Fibroblast of lung (primary cell): ENCODE measurements around the gene WWTR1. TPM values are rescaled to one million over a fixed set of nuclear protein-coding genes. Genes with fewer than 3 reads are reported as not detected.

Source experiments
- DNase-seq, 2 donors: peaks; one replicate each; pipeline versions ENCODE4 v3.0.0 to v3.0.0-alpha.2; 2010; ENCODE audit warnings: low read depth in 2 of 2
- H2AFZ ChIP-seq: 2 replicates; pipeline ENCODE4 v1.5.1; 2012; ENCODE audit warnings: low read length, control low read depth, inconsistent platforms
- H3K27ac ChIP-seq: 2 replicates; pipeline ENCODE4 v1.5.1; 2011; ENCODE audit warnings: low read length, control low read depth; ENCODE audit not compliant: insufficient read depth
- H3K27me3 ChIP-seq: 2 replicates; pipeline ENCODE4 v1.5.1; 2011; ENCODE audit warnings: mild to moderate bottlenecking, low read length; ENCODE audit not compliant: control insufficient read depth, insufficient read depth
- H3K36me3 ChIP-seq: 2 replicates; pipeline ENCODE4 v1.5.1; 2011; ENCODE audit warnings: low read length; ENCODE audit not compliant: control insufficient read depth, insufficient read depth
- H3K4me1 ChIP-seq: 2 replicates; pipeline ENCODE4 v1.5.1; 2011; ENCODE audit warnings: low read length; ENCODE audit not compliant: control insufficient read depth, insufficient read depth; ENCODE audit errors: extremely low read depth
- H3K4me2 ChIP-seq: 2 replicates; pipeline ENCODE4 v1.5.1; 2011; ENCODE audit warnings: low read length, control low read depth; ENCODE audit not compliant: insufficient read depth; ENCODE audit errors: extremely low read depth
- H3K4me3 ChIP-seq, 4 experiments: fragments of 200-600 bp in 1 of 4; sonication (generic) in 1 of 4; replicated peaks in 1 of 4; 2 replicates each; pipeline ENCODE4 v1.5.1; 2011 to 2016; ENCODE audit warnings: low read length in 4 of 4, low read depth in 3 of 4, mild to moderate bottlenecking in 3 of 4, control low read depth in 2 of 4, inconsistent platforms in 1 of 4, mixed read lengths in 1 of 4; ENCODE audit not compliant: insufficient read depth in 1 of 4; ENCODE audit errors: control extremely low read depth in 1 of 4
- H3K79me2 ChIP-seq: 2 replicates; pipeline ENCODE4 v1.5.1; 2012; ENCODE audit warnings: mild to moderate bottlenecking, low read length, inconsistent platforms; ENCODE audit not compliant: control insufficient read depth, insufficient read depth
- H3K9ac ChIP-seq: 2 replicates; pipeline ENCODE4 v1.5.1; 2011; ENCODE audit warnings: mild to moderate bottlenecking, low read length, control low read depth; ENCODE audit not compliant: insufficient read depth
- H3K9me3 ChIP-seq: 2 replicates; pipeline ENCODE4 v1.5.1; 2012; ENCODE audit warnings: low read depth, low read length; ENCODE audit not compliant: control insufficient read depth, insufficient read depth
- H4K20me1 ChIP-seq: 2 replicates; pipeline ENCODE4 v1.5.1; 2011; ENCODE audit warnings: low read length; ENCODE audit not compliant: control insufficient read depth, insufficient read depth; ENCODE audit errors: extremely low read depth
- EZH2 ChIP-seq: IDR thresholded peaks from 2 replicates; pipeline ENCODE4 v1.5.1; 2012; ENCODE audit warnings: low read length, control low read depth, mild to moderate bottlenecking; ENCODE audit errors: missing control alignments
- polyA plus RNA-seq, 2 donors: library from polyadenylated mRNA; depleted of rRNA in 1 of 2; stranded (reverse) in 1 of 2; unstranded in 1 of 2; fragments of >200 nt; gene quantifications; 2 replicates each; pipeline ENCODE4 v1.2.1, GENCODE V29; 2011 to 2012; ENCODE audit warnings: missing spikeins in 1 of 2
- total RNA-seq: library from RNA; depleted of rRNA; stranded (reverse); fragments of >200 nt; gene quantifications from 2 replicates; pipeline ENCODE4 v1.2.1, GENCODE V29; 2014
- TF ChIP-seq, protein P1 (sequence below), 2 donors: IDR thresholded peaks in 1 of 2; conservative IDR thresholded peaks in 1 of 2; 1 replicate in 1 of 2; 2 replicates in 1 of 2; pipeline ENCODE4 v1.5.1; 2011 to 2012; ENCODE audit warnings: low read length in 2 of 2, control low read depth in 1 of 2, inconsistent platforms in 1 of 2, low read depth in 1 of 2, mild to moderate bottlenecking in 1 of 2

WWTR1 gene
- total and polyA plus RNA-seq, 2 donors (not counting 1 experiment from before 2014, with no cell fraction given), result 13.7 to 71.5 TPM

DNA sequence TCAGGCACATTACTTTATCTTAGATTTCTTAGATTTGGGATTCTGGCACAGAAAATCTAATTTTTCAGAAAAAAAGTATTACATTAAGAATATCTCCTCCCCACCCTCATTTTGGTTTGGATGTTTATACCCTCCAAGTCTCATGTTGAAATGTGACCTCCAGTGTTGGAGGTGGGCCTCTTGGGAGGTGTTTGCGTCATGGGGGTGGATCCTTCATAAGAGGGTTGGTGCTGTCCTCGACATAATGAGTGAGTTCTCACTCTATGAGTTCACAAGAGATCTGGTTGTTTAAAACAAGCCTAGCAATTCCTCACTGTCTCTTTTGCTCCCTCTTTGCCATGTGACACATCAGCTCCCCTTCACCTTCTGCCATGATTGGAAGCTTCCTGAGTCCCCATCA, 45.6 kb upstream of the WWTR1 start:
- no peaks in the 10 kb centered on the region for H4K20me1 ChIP-seq
- TF ChIP-seq, protein P1, sequence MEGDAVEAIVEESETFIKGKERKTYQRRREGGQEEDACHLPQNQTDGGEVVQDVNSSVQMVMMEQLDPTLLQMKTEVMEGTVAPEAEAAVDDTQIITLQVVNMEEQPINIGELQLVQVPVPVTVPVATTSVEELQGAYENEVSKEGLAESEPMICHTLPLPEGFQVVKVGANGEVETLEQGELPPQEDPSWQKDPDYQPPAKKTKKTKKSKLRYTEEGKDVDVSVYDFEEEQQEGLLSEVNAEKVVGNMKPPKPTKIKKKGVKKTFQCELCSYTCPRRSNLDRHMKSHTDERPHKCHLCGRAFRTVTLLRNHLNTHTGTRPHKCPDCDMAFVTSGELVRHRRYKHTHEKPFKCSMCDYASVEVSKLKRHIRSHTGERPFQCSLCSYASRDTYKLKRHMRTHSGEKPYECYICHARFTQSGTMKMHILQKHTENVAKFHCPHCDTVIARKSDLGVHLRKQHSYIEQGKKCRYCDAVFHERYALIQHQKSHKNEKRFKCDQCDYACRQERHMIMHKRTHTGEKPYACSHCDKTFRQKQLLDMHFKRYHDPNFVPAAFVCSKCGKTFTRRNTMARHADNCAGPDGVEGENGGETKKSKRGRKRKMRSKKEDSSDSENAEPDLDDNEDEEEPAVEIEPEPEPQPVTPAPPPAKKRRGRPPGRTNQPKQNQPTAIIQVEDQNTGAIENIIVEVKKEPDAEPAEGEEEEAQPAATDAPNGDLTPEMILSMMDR (conservative IDR thresholded peaks at IDR 0.05 in 1 of 2, IDR thresholded peaks at IDR 0.05 in 1 of 2; ENCODE audit: low read depth in 1 of 2, low read length in 2 of 2), result no peak
- TF ChIP-seq EZH2, result no peak
- H3K4me3 ChIP-seq, result no peak overlapping the region
- H3K36me3 ChIP-seq, result no peaks in the 10 kb centered on the region
- no peak overlapping the region for H3K9ac ChIP-seq
- peak; percentile 11 to 87 for DNase-seq
- no peaks in the 10 kb centered on the region for H3K9me3 ChIP-seq
- H3K4me2 ChIP-seq, result no peak overlapping the region
- H2AFZ ChIP-seq, result no peak overlapping the region
- no peaks in the 10 kb centered on the region for H3K27me3 ChIP-seq
- H3K4me1 ChIP-seq, result peaks cover 6% of the 10 kb centered on the region
- peak overlapping the region; percentile 52 for H3K27ac ChIP-seq
- no peaks in the 10 kb centered on the region for H3K79me2 ChIP-seq

DNA sequence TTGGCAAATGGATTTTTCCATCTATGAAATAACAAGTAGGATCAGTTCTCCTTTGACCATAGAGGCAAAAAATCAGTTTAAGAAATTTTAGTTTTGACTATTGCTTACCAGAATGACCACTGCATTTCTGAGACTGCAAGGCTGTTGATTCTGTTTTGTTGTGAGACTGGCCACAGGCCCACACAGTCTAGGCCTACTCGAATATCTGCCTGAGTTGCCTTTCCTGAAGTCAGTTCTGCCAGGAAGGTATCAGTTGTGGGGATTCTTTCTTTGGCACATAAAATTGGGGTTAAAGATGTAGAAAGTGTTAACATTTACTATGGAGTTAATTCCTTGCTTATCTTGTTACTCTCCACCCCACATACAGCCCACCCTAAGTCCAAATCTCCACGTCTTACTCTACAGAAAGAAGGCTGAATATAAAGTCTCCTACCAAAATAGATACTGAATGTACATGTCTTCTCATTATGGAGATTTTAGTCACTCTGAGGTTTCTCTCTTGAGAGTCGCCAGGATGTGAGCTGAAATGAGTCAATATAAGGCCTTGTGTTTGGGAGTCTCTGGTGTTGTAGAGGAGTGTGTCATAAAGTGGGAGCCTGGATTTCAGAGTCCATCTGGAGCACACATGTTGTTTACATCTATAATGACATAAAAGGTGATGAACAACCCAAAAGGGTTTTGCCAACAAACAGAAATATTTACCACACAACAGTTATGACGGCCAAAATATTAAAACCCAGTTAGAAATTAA, 45.0 kb upstream of the WWTR1 start:
- Histone ChIP-seq H3K4me1 (peaks cover 6% of the 10 kb centered on the region), H3K36me3 (no peaks in the 10 kb centered on the region), H3K9ac (no peak overlapping the region), H3K9me3 (no peaks in the 10 kb centered on the region), H3K27me3 (no peaks in the 10 kb centered on the region), H3K4me3 (peak overlapping the region in 1 of 4 experiments; percentile 3), H3K4me2 (no peak overlapping the region), H3K79me2 (no peaks in the 10 kb centered on the region), H3K27ac (peak overlapping the region; percentile 75), H2AFZ (peak overlapping the region; percentile 6), H4K20me1 (no peaks in the 10 kb centered on the region)
- TF ChIP-seq, protein P1 (conservative IDR thresholded peaks at IDR 0.05 in 1 of 2, IDR thresholded peaks at IDR 0.05 in 1 of 2; ENCODE audit: low read depth in 1 of 2, low read length in 2 of 2), result no peak
- TF ChIP-seq EZH2, result no peak
- peak; percentile 93 to 95 for DNase-seq

DNA sequence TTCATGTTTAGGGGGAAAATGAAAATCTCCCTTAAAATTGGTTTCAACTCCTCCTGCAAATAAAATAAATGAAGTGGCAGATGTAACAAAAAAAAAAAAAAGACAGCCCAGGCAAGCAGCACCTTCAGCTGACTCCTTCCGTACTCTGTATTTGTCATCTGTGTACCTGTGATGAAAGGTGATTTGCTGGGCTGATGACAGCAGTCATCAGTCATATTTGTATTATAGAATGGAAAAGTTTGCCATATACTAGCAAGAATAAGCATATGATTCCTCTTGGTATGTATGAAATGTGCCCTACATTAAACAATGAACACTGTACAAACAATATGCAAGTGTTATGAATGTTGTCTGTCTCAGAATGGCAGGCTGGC, 44.1 kb upstream of the WWTR1 start:
- peak overlapping the region; percentile 11 for H3K4me2 ChIP-seq
- no peak for DNase-seq
- H3K79me2 ChIP-seq, result no peaks in the 10 kb centered on the region
- H4K20me1 ChIP-seq, result no peaks in the 10 kb centered on the region
- H3K27me3 ChIP-seq, result no peaks in the 10 kb centered on the region
- no peak overlapping the region for H3K4me3 ChIP-seq
- no peaks in the 10 kb centered on the region for H3K36me3 ChIP-seq
- H2AFZ ChIP-seq, result no peak overlapping the region
- TF ChIP-seq, protein P1 (conservative IDR thresholded peaks at IDR 0.05 in 1 of 2, IDR thresholded peaks at IDR 0.05 in 1 of 2; ENCODE audit: low read depth in 1 of 2, low read length in 2 of 2), result no peak
- TF ChIP-seq EZH2, result no peak
- H3K9ac ChIP-seq, result no peak overlapping the region
- no peak overlapping the region for H3K27ac ChIP-seq
- peaks cover 6% of the 10 kb centered on the region for H3K4me1 ChIP-seq
- H3K9me3 ChIP-seq, result no peaks in the 10 kb centered on the region
